Neural cell (in vitro differentiated cells): Measurements from ENCODE around the gene CLDN7. TPM values are rescaled to one million over a fixed set of nuclear protein-coding genes. Genes with fewer than 3 reads are reported as not detected.

Source experiments
- H2AFZ ChIP-seq: fragments of 200-600, 300-800 bp; sonication (generic), shearing (Covaris generic); 2 replicates; pipeline ENCODE4 v1.6.0; 2014; ENCODE audit warnings: low read depth, mild to moderate bottlenecking, antibody characterized with exemption, low read length, moderate library complexity
- H3F3A ChIP-seq: fragments of 200-600 bp; shearing (Covaris generic); 2 replicates; pipeline ENCODE4 v1.6.1; 2016; ENCODE audit warnings: mild to moderate bottlenecking, moderate library complexity, mixed read lengths, antibody characterized with exemption, low read length; ENCODE audit not compliant: insufficient read depth, poor library complexity, severe bottlenecking
- H3K27ac ChIP-seq: fragments of 200-600, 300-800 bp; sonication (generic), shearing (Covaris generic); 2 replicates; pipeline ENCODE4 v1.5.1; 2014; ENCODE audit warnings: mild to moderate bottlenecking, low read length, moderate library complexity
- H3K27me3 ChIP-seq: fragments of 300-800, 200-600 bp; sonication (generic), shearing (Covaris generic); 2 replicates; pipeline ENCODE4 v1.6.0; 2014; ENCODE audit warnings: mild to moderate bottlenecking, low read depth, low read length, moderate library complexity; ENCODE audit not compliant: insufficient read depth
- H3K36me3 ChIP-seq: fragments of 300-800, 200-600 bp; sonication (generic), shearing (Covaris generic); 2 replicates; pipeline ENCODE4 v1.5.1; 2014; ENCODE audit warnings: mild to moderate bottlenecking, antibody characterized with exemption, low read length, moderate library complexity; ENCODE audit not compliant: insufficient read depth
- H3K4me2 ChIP-seq: fragments of 300-800, 200-600 bp; sonication (generic), shearing (Covaris generic); 2 replicates; pipeline ENCODE4 v1.6.0; 2014; ENCODE audit warnings: mild to moderate bottlenecking, low read length
- H3K4me3 ChIP-seq: fragments of 300-800, 200-600 bp; sonication (generic), shearing (Covaris generic); 2 replicates; pipeline ENCODE4 v1.5.1; 2014; ENCODE audit warnings: mild to moderate bottlenecking, low read length, moderate library complexity
- H3K79me2 ChIP-seq: fragments of 200-600 bp; shearing (Covaris generic); replicated peaks from 2 replicates; pipeline ENCODE4 v1.6.0; 2014; ENCODE audit warnings: mild to moderate bottlenecking, low read length, moderate library complexity; ENCODE audit not compliant: insufficient read depth
- H3K9ac ChIP-seq: fragments of 300-800, 200-600 bp; sonication (generic), shearing (Covaris generic); 2 replicates; pipeline ENCODE4 v1.6.1; 2016; ENCODE audit warnings: mild to moderate bottlenecking, low read length, mixed read lengths
- H3K9me2 ChIP-seq: fragments of 200-600 bp; shearing (Covaris generic); 2 replicates; pipeline ENCODE4 v1.6.1; 2016; ENCODE audit warnings: mild to moderate bottlenecking, low read length, mixed read lengths; ENCODE audit not compliant: insufficient read depth
- H3K9me3 ChIP-seq: fragments of 200-600, 300-800 bp; sonication (generic), shearing (Covaris generic); 2 replicates; pipeline ENCODE4 v1.6.1; 2016; ENCODE audit warnings: mild to moderate bottlenecking, mixed run types, low read length, moderate library complexity, mixed read lengths
- H4K20me1 ChIP-seq: fragments of 200-600 bp; shearing (Covaris generic); 2 replicates; pipeline ENCODE4 v1.6.1; 2016; ENCODE audit warnings: mild to moderate bottlenecking, mixed run types; ENCODE audit not compliant: insufficient read depth
- EP300 ChIP-seq: fragments of 450-650 bp; conservative IDR thresholded peaks from 2 replicates; pipeline ENCODE4 v1.6.1; 2014; ENCODE audit warnings: antibody characterized with exemption, mild to moderate bottlenecking, moderate library complexity; ENCODE audit not compliant: poor library complexity, severe bottlenecking
- EZH2 ChIP-seq: fragments of 200-600, 300-800 bp; shearing (Covaris generic), sonication (generic); IDR thresholded peaks from 2 replicates; pipeline ENCODE4 v1.6.1; 2014; ENCODE audit warnings: antibody characterized with exemption, low read length, borderline replicate concordance, mild to moderate bottlenecking; ENCODE audit not compliant: insufficient read depth, poor library complexity, severe bottlenecking
- MXI1 ChIP-seq: fragments of 450-650 bp; conservative IDR thresholded peaks from 2 replicates; pipeline ENCODE4 v1.6.1; 2014; ENCODE audit warnings: antibody characterized with exemption, mild to moderate bottlenecking; ENCODE audit not compliant: poor library complexity, severe bottlenecking
- POLR2AphosphoS5 ChIP-seq: IDR thresholded peaks from 2 replicates; pipeline ENCODE4 v1.6.1; 2012
- RAD21 ChIP-seq: fragments of 450-650 bp; conservative IDR thresholded peaks from 2 replicates; pipeline ENCODE4 v1.6.1; 2014; ENCODE audit warnings: antibody characterized with exemption, mild to moderate bottlenecking, moderate library complexity
- SMC3 ChIP-seq: fragments of 450-650 bp; conservative IDR thresholded peaks from 2 replicates; pipeline ENCODE4 v1.6.1; 2014; ENCODE audit warnings: antibody characterized with exemption, mild to moderate bottlenecking, moderate library complexity; ENCODE audit not compliant: poor library complexity
- TAF1 ChIP-seq: IDR thresholded peaks from 2 replicates; pipeline ENCODE4 v1.6.1; 2012; ENCODE audit warnings: low read depth
- polyA plus RNA-seq: library from polyadenylated mRNA; depleted of rRNA; stranded (reverse); fragments of >200 nt; gene quantifications from 2 replicates; pipeline ENCODE4 v1.2.3, GENCODE V29; 2014
- TF ChIP-seq, protein P1 (sequence below): fragments of 450-650 bp; IDR thresholded peaks from 2 replicates; pipeline ENCODE4 v1.5.1; 2014; ENCODE audit warnings: antibody characterized with exemption, mild to moderate bottlenecking, moderate library complexity; ENCODE audit not compliant: poor library complexity, severe bottlenecking
- TF ChIP-seq, protein P2 (sequence below): IDR thresholded peaks from 2 replicates; pipeline ENCODE4 v1.6.1; 2012; ENCODE audit warnings: borderline replicate concordance

The CLDN7 gene
- polyA plus RNA-seq, 1 donor from 2014 or later = 0.27 TPM

DNA sequence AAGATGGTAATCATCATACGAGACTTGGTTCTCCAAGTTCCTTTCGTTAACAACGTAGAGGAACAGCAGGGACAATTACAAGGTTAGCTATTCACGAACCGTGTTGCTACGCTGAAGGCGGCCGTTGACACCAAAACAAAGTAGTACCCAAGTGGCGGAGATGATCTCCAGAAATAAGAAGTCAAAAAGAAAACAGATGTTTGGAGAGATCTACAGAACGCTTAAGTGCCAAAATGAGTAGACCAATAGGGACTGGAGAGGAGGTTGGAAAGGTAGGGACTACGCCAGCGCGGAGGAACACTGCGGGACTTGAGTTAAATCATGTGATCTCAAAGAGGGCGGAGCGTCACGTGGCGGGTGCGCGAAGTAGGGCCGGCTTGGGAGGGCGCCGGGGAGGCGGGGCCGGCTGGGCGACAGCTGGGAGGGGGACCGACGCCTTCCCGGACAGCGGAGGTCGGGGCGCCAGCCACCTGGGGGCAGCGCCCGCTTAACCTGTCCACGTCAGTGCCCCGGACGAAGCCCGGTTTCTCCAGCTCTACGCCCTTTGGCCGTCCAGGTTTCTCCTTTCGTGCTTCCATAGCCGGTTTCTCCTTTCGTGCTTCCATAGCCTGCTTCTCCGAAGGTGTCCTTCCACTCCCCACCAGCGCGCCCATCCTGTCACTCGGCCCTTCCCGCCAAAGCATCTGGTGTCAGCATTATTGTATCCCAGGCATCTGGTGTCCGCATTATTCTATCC is 19.4 kb downstream of the CLDN7 start:
- Histone ChIP-seq H3K9me3 (no peaks in the 10 kb centered on the region), H4K20me1 (no peaks in the 10 kb centered on the region), H3K79me2 (peaks cover 44% of the 10 kb centered on the region), H3K4me3 (peak overlapping the region; percentile 75), H3K9ac (peak overlapping the region; percentile 99), H3K27me3 (no peaks in the 10 kb centered on the region), H3K9me2 (no peaks in the 10 kb centered on the region), H2AFZ (peak overlapping the region; percentile 35), H3K36me3 (no peaks in the 10 kb centered on the region), H3K4me2 (peak overlapping the region; percentile 86), H3F3A (no peaks in the 10 kb centered on the region), H3K27ac (peak overlapping the region; percentile 99)
- TF ChIP-seq TAF1 (no peak), MXI1 (peak; percentile 51), EP300 (peak; percentile 71), POLR2AphosphoS5 (peak; percentile 83), RAD21 (peak; percentile 39), EZH2 (no peak), SMC3 (peak; percentile 51)
- TF ChIP-seq, protein P1, sequence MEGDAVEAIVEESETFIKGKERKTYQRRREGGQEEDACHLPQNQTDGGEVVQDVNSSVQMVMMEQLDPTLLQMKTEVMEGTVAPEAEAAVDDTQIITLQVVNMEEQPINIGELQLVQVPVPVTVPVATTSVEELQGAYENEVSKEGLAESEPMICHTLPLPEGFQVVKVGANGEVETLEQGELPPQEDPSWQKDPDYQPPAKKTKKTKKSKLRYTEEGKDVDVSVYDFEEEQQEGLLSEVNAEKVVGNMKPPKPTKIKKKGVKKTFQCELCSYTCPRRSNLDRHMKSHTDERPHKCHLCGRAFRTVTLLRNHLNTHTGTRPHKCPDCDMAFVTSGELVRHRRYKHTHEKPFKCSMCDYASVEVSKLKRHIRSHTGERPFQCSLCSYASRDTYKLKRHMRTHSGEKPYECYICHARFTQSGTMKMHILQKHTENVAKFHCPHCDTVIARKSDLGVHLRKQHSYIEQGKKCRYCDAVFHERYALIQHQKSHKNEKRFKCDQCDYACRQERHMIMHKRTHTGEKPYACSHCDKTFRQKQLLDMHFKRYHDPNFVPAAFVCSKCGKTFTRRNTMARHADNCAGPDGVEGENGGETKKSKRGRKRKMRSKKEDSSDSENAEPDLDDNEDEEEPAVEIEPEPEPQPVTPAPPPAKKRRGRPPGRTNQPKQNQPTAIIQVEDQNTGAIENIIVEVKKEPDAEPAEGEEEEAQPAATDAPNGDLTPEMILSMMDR = peak; percentile 30

DNA sequence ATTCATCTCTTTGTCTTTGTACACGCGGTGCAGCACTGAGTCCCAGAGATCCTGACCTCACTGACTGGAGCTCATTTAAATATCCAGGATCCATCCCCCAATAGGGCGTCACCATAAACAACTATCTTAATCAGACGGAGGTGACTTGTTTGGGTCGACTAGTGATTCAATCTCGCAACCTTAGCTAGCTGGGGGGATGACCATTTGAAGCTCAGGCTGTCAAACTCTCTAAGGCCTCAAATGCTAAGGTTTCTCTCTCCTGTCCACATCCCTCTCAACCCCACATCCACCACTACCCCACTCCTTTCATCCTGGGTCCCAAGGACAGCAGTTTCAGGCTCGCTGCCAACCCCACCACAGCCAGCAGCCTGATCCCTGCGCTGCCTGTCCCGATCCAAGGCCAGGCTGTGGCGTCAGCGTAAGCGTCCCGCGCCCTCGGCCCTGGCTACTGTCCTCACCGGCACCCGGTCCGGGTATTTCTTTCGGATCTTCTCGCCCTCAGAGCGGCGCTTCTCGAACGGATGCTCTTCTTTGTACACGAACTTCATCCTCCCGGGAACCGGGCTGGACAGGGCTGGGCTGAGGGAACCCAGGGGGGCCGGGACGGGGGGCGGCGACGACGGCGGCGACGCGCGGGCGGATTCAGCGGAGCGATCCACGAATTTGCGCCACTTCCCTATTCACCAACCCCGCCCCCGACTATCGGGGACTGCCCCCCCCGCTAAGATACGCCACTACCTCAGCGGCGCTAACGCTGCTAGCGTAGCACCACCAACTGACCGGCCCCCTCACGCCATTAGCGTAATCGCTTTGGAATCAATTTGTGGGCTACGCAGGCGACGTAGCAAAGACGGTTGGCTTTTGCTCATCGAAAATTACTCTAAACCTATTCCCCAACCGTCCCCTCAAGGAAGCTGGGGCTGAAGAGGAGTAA is 20.2 kb downstream of the CLDN7 start, which contains the start of gene GABARAP:
Gene GABARAP (minus strand): TSS at position 667 of the 934 bp plus-strand sequence. CDS start 119 bp downstream, at position 548.
- peak; percentile 24 for TF ChIP-seq RAD21
- TF ChIP-seq EP300 = peak; percentile 51
- TF ChIP-seq, protein P1 = peak; percentile 12
- TF ChIP-seq, protein P2, sequence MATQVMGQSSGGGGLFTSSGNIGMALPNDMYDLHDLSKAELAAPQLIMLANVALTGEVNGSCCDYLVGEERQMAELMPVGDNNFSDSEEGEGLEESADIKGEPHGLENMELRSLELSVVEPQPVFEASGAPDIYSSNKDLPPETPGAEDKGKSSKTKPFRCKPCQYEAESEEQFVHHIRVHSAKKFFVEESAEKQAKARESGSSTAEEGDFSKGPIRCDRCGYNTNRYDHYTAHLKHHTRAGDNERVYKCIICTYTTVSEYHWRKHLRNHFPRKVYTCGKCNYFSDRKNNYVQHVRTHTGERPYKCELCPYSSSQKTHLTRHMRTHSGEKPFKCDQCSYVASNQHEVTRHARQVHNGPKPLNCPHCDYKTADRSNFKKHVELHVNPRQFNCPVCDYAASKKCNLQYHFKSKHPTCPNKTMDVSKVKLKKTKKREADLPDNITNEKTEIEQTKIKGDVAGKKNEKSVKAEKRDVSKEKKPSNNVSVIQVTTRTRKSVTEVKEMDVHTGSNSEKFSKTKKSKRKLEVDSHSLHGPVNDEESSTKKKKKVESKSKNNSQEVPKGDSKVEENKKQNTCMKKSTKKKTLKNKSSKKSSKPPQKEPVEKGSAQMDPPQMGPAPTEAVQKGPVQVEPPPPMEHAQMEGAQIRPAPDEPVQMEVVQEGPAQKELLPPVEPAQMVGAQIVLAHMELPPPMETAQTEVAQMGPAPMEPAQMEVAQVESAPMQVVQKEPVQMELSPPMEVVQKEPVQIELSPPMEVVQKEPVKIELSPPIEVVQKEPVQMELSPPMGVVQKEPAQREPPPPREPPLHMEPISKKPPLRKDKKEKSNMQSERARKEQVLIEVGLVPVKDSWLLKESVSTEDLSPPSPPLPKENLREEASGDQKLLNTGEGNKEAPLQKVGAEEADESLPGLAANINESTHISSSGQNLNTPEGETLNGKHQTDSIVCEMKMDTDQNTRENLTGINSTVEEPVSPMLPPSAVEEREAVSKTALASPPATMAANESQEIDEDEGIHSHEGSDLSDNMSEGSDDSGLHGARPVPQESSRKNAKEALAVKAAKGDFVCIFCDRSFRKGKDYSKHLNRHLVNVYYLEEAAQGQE = peak; percentile 95
- peak; percentile 92 for TF ChIP-seq POLR2AphosphoS5
- TF ChIP-seq SMC3 = no peak
- TF ChIP-seq EZH2 = no peak
- H3K27ac ChIP-seq = peak within 1 kb of the TSS; percentile 99
- peak within 1 kb of the TSS; percentile 99 for H3K9ac ChIP-seq
- no peaks in the 10 kb centered on the region for H3K27me3 ChIP-seq
- no peaks in the 10 kb centered on the region for H4K20me1 ChIP-seq
- H3F3A ChIP-seq = peaks cover 3% of the 10 kb centered on the region
- no peaks in the 10 kb centered on the region for H3K36me3 ChIP-seq
- no peaks in the 10 kb centered on the region for H3K9me2 ChIP-seq
- peak within 1 kb of the TSS; percentile 75 for H3K4me3 ChIP-seq
- H3K9me3 ChIP-seq = no peaks in the 10 kb centered on the region
- peaks cover 44% of the 10 kb centered on the region for H3K79me2 ChIP-seq
- peak within 1 kb of the TSS; percentile 35 for H2AFZ ChIP-seq
- H3K4me2 ChIP-seq = peak within 1 kb of the TSS; percentile 99
